Neuron (in vitro differentiated cells): ENCODE measurements around the gene VARS1.
"Not testable (repeated sequence)": the region's sequence is repeated elsewhere in the genome, so short reads cannot be mapped to it uniquely, and the experiment has no call there.

ENCODE experiments used
- H2AFZ ChIP-seq: one replicate; pipeline ENCODE4 v1.6.1; 2013; ENCODE audit warnings: low read depth, mild to moderate bottlenecking, inconsistent platforms, low read length, moderate library complexity
- H3K27me3 ChIP-seq: one replicate; pipeline ENCODE4 v1.6.1; 2013; ENCODE audit warnings: low read length; ENCODE audit not compliant: insufficient read depth
- H3K36me3 ChIP-seq: one replicate; pipeline ENCODE4 v1.6.1; 2013; ENCODE audit warnings: low read length; ENCODE audit not compliant: insufficient read depth
- H3K4me1 ChIP-seq: one replicate; pipeline ENCODE4 v1.6.1; 2013; ENCODE audit warnings: low read length; ENCODE audit not compliant: insufficient read depth
- H3K4me3 ChIP-seq: 2 replicates; pipeline ENCODE4 v1.5.1; 2013; ENCODE audit warnings: mild to moderate bottlenecking, low read length, moderate library complexity
- H3K9me3 ChIP-seq: one replicate; pipeline ENCODE4 v1.6.1; 2013; ENCODE audit warnings: low read length

VARS1 gene

GRCh38 chr6:31817133-31817928 lies 21.8 kb upstream of the VARS1 start:
- not testable (repeated sequence) for H2AFZ ChIP-seq, H3K36me3 ChIP-seq, H3K9me3 ChIP-seq, H3K27me3 ChIP-seq, H3K4me1 ChIP-seq
- peak overlapping the region; percentile 38 for H3K4me3 ChIP-seq

GRCh38 chr6:31815025-31815838 lies 19.7 kb upstream of the VARS1 start, which contains the start of the genes HSPA1A and HSPA1L:
Gene HSPA1A (plus strand): TSS chr6:31815543. CDS start chr6:31815757, 214 bp downstream.
Gene HSPA1L (minus strand): TSS chr6:31815283. CDS start chr6:31811972, 3,311 bp downstream.
- H3K9me3 ChIP-seq: peaks cover 2% of the 10 kb centered on the region
- no peaks in the 10 kb centered on the region for H3K27me3 ChIP-seq
- H3K36me3 ChIP-seq: no peaks in the 10 kb centered on the region
- no peak within 1 kb of the TSS for H3K4me3 ChIP-seq
- no peak within 1 kb of the TSS for H2AFZ ChIP-seq
- no peaks in the 10 kb centered on the region for H3K4me1 ChIP-seq

DNA sequence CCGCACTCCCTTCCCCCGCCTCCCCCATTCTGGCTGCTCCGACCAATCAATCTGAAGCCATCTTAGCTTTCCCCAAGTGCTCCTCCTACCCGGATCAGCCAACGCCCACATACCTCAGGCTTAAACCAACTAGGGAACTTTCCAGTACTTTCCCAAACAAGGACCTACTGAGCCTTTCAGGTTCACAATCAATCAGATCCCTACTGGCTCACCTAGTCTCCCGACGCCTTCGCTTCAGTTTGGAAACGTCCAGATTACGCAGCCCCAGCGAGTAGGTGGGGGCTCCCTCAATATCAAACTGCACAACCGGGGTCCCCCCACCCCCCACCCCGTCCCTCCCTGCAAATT lies 19.1 kb upstream of the VARS1 start:
- H3K4me1 ChIP-seq: no peaks in the 10 kb centered on the region
- no peak overlapping the region for H2AFZ ChIP-seq
- H3K9me3 ChIP-seq: peaks cover 2% of the 10 kb centered on the region
- H3K36me3 ChIP-seq: no peaks in the 10 kb centered on the region
- no peaks in the 10 kb centered on the region for H3K27me3 ChIP-seq
- no peak overlapping the region for H3K4me3 ChIP-seq

GRCh38 chr6:31813465-31813849 lies 17.9 kb upstream of the VARS1 start:
- Histone ChIP-seq H3K4me1 (no peaks in the 10 kb centered on the region), H3K9me3 (peaks cover 2% of the 10 kb centered on the region), H2AFZ (no peak overlapping the region), H3K27me3 (no peaks in the 10 kb centered on the region), H3K36me3 (no peaks in the 10 kb centered on the region), H3K4me3 (no peak overlapping the region)

DNA sequence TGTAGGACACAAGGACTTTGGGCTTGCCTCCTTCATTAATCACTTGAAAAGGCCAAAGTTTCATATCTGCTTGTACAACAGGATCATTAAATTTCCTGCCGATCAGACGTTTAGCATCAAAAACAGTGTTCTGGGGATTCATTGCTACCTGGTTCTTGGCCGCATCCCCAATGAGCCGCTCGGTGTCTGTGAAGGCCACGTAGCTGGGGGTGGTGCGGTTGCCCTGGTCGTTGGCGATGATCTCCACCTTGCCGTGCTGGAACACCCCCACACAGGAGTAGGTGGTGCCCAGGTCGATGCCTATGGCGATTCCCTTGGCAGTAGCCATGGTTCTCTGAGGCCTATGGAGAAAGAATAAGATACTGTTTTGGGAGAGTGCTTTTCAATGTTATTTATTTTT lies 16.1 kb upstream of the VARS1 start:
- no peaks in the 10 kb centered on the region for H3K4me1 ChIP-seq
- no peak overlapping the region for H3K4me3 ChIP-seq
- H3K36me3 ChIP-seq: no peaks in the 10 kb centered on the region
- H2AFZ ChIP-seq: no peak overlapping the region
- H3K9me3 ChIP-seq: peaks cover 2% of the 10 kb centered on the region
- H3K27me3 ChIP-seq: no peaks in the 10 kb centered on the region

GRCh38 chr6:31808599-31808998 lies 13.0 kb upstream of the VARS1 start:
- H3K9me3 ChIP-seq, H2AFZ ChIP-seq, H3K4me1 ChIP-seq, H3K4me3 ChIP-seq, H3K27me3 ChIP-seq: not testable (repeated sequence)
- H3K36me3 ChIP-seq: peaks cover 12% of the 10 kb centered on the region

DNA sequence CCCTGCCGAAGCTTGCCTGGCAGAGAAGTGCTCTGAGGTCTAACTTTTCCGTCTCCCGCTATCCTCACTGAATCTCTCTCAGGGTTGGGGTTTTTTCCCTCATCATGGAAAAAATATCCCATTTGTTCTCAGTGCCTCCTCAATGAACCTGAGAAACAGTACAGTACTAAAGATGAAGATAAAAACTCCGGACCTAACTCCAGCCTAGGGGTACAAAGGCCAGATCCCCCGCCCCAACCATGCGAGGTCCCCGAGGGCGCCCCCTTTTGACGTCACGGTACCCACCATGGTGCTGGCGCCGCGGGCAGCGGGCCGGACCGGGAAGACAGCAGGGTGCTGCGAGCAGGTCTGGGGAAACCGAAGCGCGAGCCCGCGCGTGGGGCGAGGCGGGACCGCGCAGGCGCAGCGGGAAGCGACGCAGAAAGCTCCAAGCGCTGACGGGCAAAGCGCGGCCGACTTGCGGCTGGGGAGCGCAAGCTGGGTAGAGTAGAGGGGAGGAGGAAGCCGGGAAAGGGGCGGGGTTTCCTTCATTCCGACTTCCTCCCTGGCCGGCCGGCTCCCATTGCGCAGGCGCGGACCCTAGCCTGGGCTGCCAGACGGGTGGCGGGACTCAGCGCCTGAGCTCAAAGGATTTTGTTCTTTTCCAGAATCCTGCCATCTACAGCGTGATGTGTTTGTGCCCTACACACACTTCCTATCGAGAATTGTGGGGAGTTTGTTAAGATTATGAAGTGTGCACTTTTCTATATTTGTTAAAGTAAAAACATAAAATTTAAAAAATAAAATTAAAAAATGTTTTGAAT lies 11.1 kb upstream of the VARS1 start, which contains the start of gene LSM2:
TSS of gene LSM2 (minus strand) at position 497 of the 803 bp plus-strand sequence. CDS start at position 288, 209 bp downstream.
- Histone ChIP-seq H2AFZ (peak within 1 kb of the TSS; percentile 70), H3K4me3 (peak within 1 kb of the TSS; percentile 85), H3K36me3 (peaks cover 20% of the 10 kb centered on the region), H3K4me1 (peaks cover 9% of the 10 kb centered on the region), H3K27me3 (no peaks in the 10 kb centered on the region), H3K9me3 (no peaks in the 10 kb centered on the region)

- peak overlapping the region; percentile 85 for H3K4me3 ChIP-seq
- H3K4me1 ChIP-seq: peaks cover 9% of the 10 kb centered on the region
- peaks cover 25% of the 10 kb centered on the region for H3K36me3 ChIP-seq
- H3K27me3 ChIP-seq: no peaks in the 10 kb centered on the region
- peak overlapping the region; percentile 70 for H2AFZ ChIP-seq
- H3K9me3 ChIP-seq: no peaks in the 10 kb centered on the region
Observed at GRCh38 chr6:31805939-31806469, 10.5 kb upstream of the VARS1 start.

GRCh38 chr6:31801031-31801927 lies 5.7 kb upstream of the VARS1 start:
- not testable (repeated sequence) for H3K4me1 ChIP-seq, H3K27me3 ChIP-seq, H3K9me3 ChIP-seq, H3K4me3 ChIP-seq, H2AFZ ChIP-seq
- peaks cover 44% of the 10 kb centered on the region for H3K36me3 ChIP-seq

GRCh38 chr6:31799781-31800180 lies 4.2 kb upstream of the VARS1 start:
- Histone ChIP-seq H3K36me3 (peaks cover 41% of the 10 kb centered on the region), H3K9me3 (no peaks in the 10 kb centered on the region), H3K4me3 (no peak overlapping the region), H3K27me3 (no peaks in the 10 kb centered on the region), H3K4me1 (no peaks in the 10 kb centered on the region), H2AFZ (no peak overlapping the region)

DNA sequence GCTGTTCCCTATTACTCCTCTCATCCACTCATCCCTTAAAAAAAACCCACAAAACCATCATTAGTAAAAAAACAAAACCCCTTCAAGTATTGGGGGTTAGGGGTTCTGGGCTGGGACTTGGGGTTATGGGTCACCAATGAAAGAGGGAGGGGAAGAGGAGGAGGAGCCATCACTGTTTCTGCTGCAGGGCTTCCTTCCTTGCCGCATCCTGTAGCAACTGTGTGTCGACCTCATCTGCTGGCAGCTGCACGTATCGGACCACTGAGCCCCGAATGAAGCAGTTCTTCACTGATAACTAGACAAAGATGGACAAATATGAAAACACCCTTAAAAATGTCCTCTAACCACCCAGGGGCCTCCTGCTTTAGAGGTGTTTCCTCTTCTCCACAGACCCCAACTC lies 2.0 kb upstream of the VARS1 start:
- no peaks in the 10 kb centered on the region for H3K27me3 ChIP-seq
- no peak overlapping the region for H3K4me3 ChIP-seq
- H3K36me3 ChIP-seq: peaks cover 27% of the 10 kb centered on the region
- H3K9me3 ChIP-seq: no peaks in the 10 kb centered on the region
- peaks cover 13% of the 10 kb centered on the region for H3K4me1 ChIP-seq
- H2AFZ ChIP-seq: no peak overlapping the region

DNA sequence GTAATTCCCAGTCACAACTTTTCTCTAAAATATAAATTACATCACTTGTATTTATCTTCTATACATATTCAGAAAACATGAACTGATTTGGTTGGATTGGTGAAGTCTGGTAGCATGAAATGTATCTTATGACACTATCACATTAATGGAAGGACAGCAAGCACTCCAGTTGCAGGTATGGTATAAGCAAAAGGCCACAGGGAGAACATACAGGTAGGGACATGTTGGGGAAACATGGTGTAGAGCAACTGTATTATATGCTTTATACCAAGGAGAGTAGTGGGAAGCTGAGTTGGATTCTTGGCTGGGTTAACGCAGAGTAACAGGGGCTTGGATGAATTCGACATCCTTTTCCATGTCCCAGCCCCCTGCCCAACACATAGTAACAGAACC lies 1.4 kb upstream of the VARS1 start:
- H3K36me3 ChIP-seq: peaks cover 32% of the 10 kb centered on the region

More for the DNA sequence above, 1.4 kb upstream of the VARS1 start:
- Histone ChIP-seq H3K4me3 (no peak overlapping the region), H3K27me3 (no peaks in the 10 kb centered on the region), H3K9me3 (no peaks in the 10 kb centered on the region), H2AFZ (no peak overlapping the region), H3K4me1 (peaks cover 13% of the 10 kb centered on the region)
